Measurements from ENCODE around the gene DNAJA4.

Gene DNAJA4

DNA sequence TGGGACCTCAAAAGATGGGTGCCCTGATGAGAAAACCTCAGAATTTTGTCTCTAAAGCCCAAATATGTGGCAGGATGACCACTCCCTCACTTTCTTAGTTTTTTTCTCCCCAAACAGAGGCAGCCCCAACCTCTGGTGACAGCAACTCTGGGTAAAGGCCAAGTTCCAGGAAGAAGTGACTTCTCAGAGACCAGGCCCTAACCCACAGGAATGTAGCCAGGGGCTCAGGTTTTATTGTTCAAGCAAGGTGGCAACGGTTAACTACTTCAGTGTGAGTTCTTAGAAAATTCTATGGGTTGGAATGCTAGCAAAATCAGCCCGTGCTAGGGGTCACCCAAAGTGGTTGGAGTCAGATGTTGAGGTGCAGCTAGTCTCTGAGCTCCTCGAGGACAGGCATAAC, 5.1 kb upstream of the DNAJA4 start:
- CTCF ChIA-PET = interaction anchor here (10.8 kb wide), 1 partner anchor 17 kb away, joined by 102 read pairs; no protein-coding TSS in a partner anchor

DNA sequence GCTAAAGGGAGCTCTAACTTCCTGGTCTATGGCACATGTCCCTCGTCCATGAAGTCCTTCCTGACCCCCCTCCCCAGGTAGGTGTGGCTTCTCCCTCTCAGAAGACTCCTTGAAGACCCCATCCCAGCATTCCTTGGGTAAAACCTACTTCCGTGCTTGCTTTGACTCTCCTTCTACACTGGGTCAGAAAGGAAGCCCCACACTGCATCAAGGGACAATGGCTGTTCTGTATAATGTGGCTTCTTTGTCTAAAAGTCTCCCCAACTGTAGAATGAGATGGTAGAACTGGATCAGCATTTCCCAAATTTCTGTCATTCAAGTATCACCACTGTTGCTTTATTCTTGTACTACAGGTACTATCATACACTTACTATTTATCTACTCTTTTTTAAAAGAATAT, 3.9 kb upstream of the DNAJA4 start:
- TF ChIP-seq, protein P1, sequence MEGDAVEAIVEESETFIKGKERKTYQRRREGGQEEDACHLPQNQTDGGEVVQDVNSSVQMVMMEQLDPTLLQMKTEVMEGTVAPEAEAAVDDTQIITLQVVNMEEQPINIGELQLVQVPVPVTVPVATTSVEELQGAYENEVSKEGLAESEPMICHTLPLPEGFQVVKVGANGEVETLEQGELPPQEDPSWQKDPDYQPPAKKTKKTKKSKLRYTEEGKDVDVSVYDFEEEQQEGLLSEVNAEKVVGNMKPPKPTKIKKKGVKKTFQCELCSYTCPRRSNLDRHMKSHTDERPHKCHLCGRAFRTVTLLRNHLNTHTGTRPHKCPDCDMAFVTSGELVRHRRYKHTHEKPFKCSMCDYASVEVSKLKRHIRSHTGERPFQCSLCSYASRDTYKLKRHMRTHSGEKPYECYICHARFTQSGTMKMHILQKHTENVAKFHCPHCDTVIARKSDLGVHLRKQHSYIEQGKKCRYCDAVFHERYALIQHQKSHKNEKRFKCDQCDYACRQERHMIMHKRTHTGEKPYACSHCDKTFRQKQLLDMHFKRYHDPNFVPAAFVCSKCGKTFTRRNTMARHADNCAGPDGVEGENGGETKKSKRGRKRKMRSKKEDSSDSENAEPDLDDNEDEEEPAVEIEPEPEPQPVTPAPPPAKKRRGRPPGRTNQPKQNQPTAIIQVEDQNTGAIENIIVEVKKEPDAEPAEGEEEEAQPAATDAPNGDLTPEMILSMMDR (IDR thresholded peaks at IDR 0.05; ENCODE audit: insufficient read depth, low read length, missing control alignments) = no peak
- no peak for DNase-seq (ENCODE audit: low read depth, low spot score)
- ChIA-PET POLR2A (no interaction called here), CTCF (interaction anchor here (1.2 to 10.8 kb wide), 2 partner anchors 9 to 19 kb away, joined by 4 to 102 read pairs; no protein-coding TSS in a partner anchor)
- no peak overlapping the region for H3K4me3 ChIP-seq (ENCODE audit: low read depth, low read length)

More for the DNA sequence above, 5.1 kb upstream of the DNAJA4 start:
- TF ChIP-seq, protein P1 (IDR thresholded peaks at IDR 0.05; ENCODE audit: insufficient read depth, low read length, missing control alignments) = no peak
- no peak for DNase-seq (ENCODE audit: low read depth, low spot score)
- POLR2A ChIA-PET = no interaction called here
- H3K4me3 ChIP-seq (ENCODE audit: low read depth, low read length) = no peak overlapping the region

DNA sequence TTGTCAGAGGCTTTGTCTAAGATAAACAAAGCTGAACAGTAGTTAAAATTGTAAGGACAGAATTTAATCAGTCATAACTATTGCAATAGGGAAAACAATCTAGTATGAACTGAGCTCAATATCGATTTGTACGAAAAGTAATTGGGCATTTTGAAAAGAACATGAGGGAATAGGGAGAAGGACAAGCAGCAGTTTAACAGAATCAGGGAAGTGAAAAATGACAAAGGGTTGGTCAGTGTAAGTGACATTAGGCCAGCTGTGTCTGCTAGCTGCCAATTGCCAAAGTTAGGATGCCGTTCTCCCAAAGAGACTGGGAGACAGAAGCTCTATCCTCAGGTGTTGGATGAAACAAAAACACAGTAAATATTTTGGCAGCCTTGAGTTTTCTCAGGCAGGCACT, 3.3 kb upstream of the DNAJA4 start:
- DNase-seq (ENCODE audit: low read depth, low spot score) = no peak
- ChIA-PET POLR2A (interaction anchor here (0.5 kb wide), 1 partner anchor 173 kb away, joined by 3 read pairs; no protein-coding TSS in a partner anchor), CTCF (interaction anchor here (1.2 to 10.8 kb wide), 2 partner anchors 10 to 19 kb away, joined by 4 to 102 read pairs; no protein-coding TSS in a partner anchor)
- TF ChIP-seq, protein P1 (IDR thresholded peaks at IDR 0.05; ENCODE audit: insufficient read depth, low read length, missing control alignments) = no peak
- H3K4me3 ChIP-seq (ENCODE audit: low read depth, low read length) = no peak overlapping the region

DNA sequence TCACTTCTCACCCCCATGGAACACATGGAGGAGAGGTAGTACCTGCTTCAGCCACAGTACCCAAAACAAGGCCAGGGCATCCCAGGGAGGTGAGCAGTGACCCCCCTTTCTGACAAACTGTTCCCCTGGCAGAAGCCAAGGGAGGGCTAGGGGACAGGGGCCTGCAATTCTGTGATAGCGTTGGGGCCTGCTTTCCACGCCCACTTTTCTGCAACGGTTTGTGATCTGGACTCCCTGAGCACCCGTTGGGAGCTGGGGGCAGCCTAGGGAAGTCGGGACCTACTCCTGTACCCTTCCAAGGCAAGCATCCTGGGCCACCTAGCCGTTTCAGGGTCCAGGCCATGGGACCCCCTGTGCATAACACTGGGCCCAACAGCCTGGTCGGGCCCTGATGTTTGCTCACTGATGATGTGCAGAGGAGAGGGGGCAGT, 996 bp upstream of the DNAJA4 start:
- POLR2A ChIA-PET = interaction anchor here (1.0 kb wide), 1 partner anchor 36 kb away, joined by 3 read pairs; the partner anchor contains the start of gene SKIC8
- CTCF ChIA-PET = interaction anchor here (0.9 to 8.1 kb wide), 2 partner anchors 22 to 304 kb away, joined by 3 to 37 read pairs; no protein-coding TSS in a partner anchor
- DNase-seq (ENCODE audit: low read depth, low spot score) = no peak
- TF ChIP-seq, protein P1 (IDR thresholded peaks at IDR 0.05; ENCODE audit: insufficient read depth, low read length, missing control alignments) = no peak
- no peak overlapping the region for H3K4me3 ChIP-seq (ENCODE audit: low read depth, low read length)

DNA sequence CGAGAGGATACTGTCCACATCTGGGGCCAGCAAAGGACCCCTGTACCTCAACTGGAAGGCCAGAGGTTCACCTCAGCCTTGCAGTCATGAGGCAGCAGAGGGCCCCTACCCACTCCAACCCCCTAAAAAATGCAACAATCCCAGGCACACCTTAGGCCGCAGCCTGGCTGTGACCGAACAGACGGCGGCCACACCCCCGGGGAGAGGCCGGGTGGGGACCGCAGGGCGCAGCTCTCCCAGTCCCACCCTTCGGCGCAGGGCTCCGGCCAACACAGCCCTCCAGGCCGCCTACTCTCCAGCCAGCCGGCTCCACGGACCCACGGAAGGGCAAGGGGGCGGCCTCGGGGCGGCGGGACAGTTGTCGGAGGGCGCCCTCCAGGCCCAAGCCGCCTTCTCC, 457 bp upstream of the DNAJA4 start:
- no peak for DNase-seq (ENCODE audit: low read depth, low spot score)
- POLR2A ChIA-PET = interaction anchor here (1.0 kb wide), 1 partner anchor 35 kb away, joined by 3 read pairs; the partner anchor contains the start of gene SKIC8
- TF ChIP-seq, protein P1 (IDR thresholded peaks at IDR 0.05; ENCODE audit: insufficient read depth, low read length, missing control alignments) = no peak
- H3K4me3 ChIP-seq (ENCODE audit: low read depth, low read length) = no peak overlapping the region
- CTCF ChIA-PET = interaction anchor here (1.3 to 8.1 kb wide), 3 partner anchors 20 to 159 kb away, joined by 3 to 37 read pairs (median 6); no protein-coding TSS in a partner anchor

DNA sequence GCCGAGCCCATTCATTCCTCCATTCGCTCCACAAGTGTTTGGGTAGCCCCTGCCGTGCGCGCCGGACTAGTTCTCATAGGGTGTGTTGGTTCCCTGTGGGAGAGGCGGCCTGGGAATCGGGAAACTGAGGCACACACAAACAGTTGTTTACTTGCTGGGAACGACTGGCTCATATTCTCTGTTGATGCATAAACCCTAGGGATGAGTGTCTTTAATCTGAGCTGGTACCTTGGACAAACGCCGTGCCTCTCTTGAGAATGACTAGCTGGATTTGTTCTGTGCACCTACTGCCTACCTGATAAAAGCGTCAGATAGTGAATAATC, 737 bp downstream of the DNAJA4 start:
- CTCF ChIA-PET = interaction anchor here (0.9 to 8.1 kb wide), 9 partner anchors 8 to 298 kb away, joined by 3 to 37 read pairs (median 6); no protein-coding TSS in a partner anchor

More for the DNA sequence above, 737 bp downstream of the DNAJA4 start:
- no peak for DNase-seq (ENCODE audit: low read depth, low spot score)
- POLR2A ChIA-PET = interaction anchor here (0.7 to 1.3 kb wide), 2 partner anchors 34 to 236 kb away, joined by 3 to 4 read pairs; partner anchors contain the start of gene SKIC8
- H3K4me3 ChIP-seq (ENCODE audit: low read depth, low read length) = peak overlapping the region; percentile 43
- TF ChIP-seq, protein P1 (IDR thresholded peaks at IDR 0.05; ENCODE audit: insufficient read depth, low read length, missing control alignments) = no peak
